Measurements from ENCODE around the gene NEU3. TPM values are rescaled to one million over a fixed set of nuclear protein-coding genes. Genes with fewer than 3 reads are reported as not detected.

The NEU3 gene
- total RNA-seq, 1 experiment from 2014 or later = 12.5 TPM

DNA sequence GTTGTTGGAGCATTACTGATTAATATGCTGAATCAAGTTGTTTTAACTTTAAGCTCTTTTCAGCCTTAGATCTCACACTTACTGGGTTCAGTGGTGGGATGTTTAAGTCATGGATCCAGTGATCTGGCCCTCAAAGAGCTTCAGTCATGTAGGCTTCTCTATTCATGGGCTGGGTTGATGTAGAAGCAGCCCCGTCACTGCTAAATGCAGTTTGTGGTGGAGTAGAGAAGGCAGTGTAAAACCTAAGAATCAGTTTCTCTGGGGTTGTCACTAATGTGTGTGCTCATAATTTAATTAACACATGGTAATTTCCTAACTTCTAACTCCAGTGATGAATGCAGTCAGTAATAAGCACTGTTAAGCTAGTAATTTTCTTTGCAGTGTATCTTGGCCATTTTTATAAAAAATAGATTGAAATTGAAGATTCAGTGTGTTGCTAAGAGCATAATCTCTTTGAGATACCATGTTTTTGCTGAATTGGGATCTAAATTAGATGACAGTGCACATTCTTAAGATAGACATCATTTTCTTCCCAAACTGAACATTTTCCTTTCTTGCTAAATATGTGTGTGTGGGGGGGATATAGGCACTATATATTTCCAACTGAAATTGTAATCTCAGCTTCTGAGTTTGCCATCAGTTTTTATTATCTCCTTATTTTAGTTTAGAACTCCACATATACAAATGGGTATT is 30.6 kb upstream of the NEU3 start:
- peaks cover 11% of the 10 kb centered on the region; the same call in 1 of the 2 replicates for H4K20me1 ChIP-seq (ENCODE audit: insufficient read depth)
- no peaks in the 10 kb centered on the region for H3K27me3 ChIP-seq (ENCODE audit: insufficient read depth, low read length)
- H3K4me3 ChIP-seq (replicated peaks in 1 of 2; ENCODE audit: low read depth in 1 of 2, low read length in 2 of 2) = no peak overlapping the region
- RAD21 ChIA-PET (ENCODE audit: low non-redundant PET in 1 of 2, low total read pairs in 2 of 2, uncharacterized antibody in 2 of 2, unreplicated experiment in 2 of 2) = no interaction called here
- H3K4me2 ChIP-seq (ENCODE audit: low read length) = no peak overlapping the region
- ATAC-seq (no peak), DNase-seq (ENCODE audit: low read depth, low spot score) (no peak)
- H3K9ac ChIP-seq (ENCODE audit: low read length) = no peak overlapping the region
- no peak overlapping the region for H2AFZ ChIP-seq (ENCODE audit: low read depth, low read length, poor library complexity, severe bottlenecking)
- H3K36me3 ChIP-seq (ENCODE audit: control insufficient read depth in 1 of 2, insufficient read depth in 2 of 2, low read length in 2 of 2) = peaks cover 0 to 9% of the 10 kb centered on the region in 2 experiments; a peak in 2 of 4 replicates
- TF ChIP-seq POLR2AphosphoS5 (IDR thresholded peaks at IDR 0.05; ENCODE audit: low read depth, low read length) (no peak), RAD21 (IDR thresholded peaks at IDR 0.05; ENCODE audit: low read depth) (no peak), POLR2A (IDR thresholded peaks at IDR 0.05; ENCODE audit: borderline replicate concordance, extremely low read depth, insufficient read depth, insufficient read length) (no peak), TCF7L2 (IDR thresholded peaks at IDR 0.05; ENCODE audit: borderline replicate concordance, extremely low read depth, insufficient read depth, insufficient read length) (no peak), SRF (IDR thresholded peaks at IDR 0.05; ENCODE audit: low read depth) (no peak), ELF1 (IDR thresholded peaks at IDR 0.05; ENCODE audit: borderline replicate concordance, low read depth) (no peak), EGR1 (IDR thresholded peaks at IDR 0.05; ENCODE audit: low read depth) (no peak), SIN3A (IDR thresholded peaks at IDR 0.05; ENCODE audit: low read depth) (no peak), CBX3 (IDR thresholded peaks at IDR 0.05; ENCODE audit: low read depth) (no peak)
- TF ChIP-seq, protein P1, sequence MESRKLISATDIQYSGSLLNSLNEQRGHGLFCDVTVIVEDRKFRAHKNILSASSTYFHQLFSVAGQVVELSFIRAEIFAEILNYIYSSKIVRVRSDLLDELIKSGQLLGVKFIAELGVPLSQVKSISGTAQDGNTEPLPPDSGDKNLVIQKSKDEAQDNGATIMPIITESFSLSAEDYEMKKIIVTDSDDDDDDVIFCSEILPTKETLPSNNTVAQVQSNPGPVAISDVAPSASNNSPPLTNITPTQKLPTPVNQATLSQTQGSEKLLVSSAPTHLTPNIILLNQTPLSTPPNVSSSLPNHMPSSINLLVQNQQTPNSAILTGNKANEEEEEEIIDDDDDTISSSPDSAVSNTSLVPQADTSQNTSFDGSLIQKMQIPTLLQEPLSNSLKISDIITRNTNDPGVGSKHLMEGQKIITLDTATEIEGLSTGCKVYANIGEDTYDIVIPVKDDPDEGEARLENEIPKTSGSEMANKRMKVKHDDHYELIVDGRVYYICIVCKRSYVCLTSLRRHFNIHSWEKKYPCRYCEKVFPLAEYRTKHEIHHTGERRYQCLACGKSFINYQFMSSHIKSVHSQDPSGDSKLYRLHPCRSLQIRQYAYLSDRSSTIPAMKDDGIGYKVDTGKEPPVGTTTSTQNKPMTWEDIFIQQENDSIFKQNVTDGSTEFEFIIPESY (IDR thresholded peaks at IDR 0.05; ENCODE audit: extremely low read depth, insufficient replicate concordance, low read length) = no peak
- TF ChIP-seq, protein P2, sequence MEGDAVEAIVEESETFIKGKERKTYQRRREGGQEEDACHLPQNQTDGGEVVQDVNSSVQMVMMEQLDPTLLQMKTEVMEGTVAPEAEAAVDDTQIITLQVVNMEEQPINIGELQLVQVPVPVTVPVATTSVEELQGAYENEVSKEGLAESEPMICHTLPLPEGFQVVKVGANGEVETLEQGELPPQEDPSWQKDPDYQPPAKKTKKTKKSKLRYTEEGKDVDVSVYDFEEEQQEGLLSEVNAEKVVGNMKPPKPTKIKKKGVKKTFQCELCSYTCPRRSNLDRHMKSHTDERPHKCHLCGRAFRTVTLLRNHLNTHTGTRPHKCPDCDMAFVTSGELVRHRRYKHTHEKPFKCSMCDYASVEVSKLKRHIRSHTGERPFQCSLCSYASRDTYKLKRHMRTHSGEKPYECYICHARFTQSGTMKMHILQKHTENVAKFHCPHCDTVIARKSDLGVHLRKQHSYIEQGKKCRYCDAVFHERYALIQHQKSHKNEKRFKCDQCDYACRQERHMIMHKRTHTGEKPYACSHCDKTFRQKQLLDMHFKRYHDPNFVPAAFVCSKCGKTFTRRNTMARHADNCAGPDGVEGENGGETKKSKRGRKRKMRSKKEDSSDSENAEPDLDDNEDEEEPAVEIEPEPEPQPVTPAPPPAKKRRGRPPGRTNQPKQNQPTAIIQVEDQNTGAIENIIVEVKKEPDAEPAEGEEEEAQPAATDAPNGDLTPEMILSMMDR (IDR thresholded peaks at IDR 0.05 in 2 of 3, conservative IDR thresholded peaks at IDR 0.05 in 1 of 3; ENCODE audit: borderline replicate concordance in 1 of 3, insufficient read depth in 1 of 3, low read depth in 2 of 3, low read length in 2 of 3) = no peak
- TF ChIP-seq, protein P3, sequence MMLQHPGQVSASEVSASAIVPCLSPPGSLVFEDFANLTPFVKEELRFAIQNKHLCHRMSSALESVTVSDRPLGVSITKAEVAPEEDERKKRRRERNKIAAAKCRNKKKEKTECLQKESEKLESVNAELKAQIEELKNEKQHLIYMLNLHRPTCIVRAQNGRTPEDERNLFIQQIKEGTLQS (IDR thresholded peaks at IDR 0.05) = no peak
- TF ChIP-seq, protein P4, sequence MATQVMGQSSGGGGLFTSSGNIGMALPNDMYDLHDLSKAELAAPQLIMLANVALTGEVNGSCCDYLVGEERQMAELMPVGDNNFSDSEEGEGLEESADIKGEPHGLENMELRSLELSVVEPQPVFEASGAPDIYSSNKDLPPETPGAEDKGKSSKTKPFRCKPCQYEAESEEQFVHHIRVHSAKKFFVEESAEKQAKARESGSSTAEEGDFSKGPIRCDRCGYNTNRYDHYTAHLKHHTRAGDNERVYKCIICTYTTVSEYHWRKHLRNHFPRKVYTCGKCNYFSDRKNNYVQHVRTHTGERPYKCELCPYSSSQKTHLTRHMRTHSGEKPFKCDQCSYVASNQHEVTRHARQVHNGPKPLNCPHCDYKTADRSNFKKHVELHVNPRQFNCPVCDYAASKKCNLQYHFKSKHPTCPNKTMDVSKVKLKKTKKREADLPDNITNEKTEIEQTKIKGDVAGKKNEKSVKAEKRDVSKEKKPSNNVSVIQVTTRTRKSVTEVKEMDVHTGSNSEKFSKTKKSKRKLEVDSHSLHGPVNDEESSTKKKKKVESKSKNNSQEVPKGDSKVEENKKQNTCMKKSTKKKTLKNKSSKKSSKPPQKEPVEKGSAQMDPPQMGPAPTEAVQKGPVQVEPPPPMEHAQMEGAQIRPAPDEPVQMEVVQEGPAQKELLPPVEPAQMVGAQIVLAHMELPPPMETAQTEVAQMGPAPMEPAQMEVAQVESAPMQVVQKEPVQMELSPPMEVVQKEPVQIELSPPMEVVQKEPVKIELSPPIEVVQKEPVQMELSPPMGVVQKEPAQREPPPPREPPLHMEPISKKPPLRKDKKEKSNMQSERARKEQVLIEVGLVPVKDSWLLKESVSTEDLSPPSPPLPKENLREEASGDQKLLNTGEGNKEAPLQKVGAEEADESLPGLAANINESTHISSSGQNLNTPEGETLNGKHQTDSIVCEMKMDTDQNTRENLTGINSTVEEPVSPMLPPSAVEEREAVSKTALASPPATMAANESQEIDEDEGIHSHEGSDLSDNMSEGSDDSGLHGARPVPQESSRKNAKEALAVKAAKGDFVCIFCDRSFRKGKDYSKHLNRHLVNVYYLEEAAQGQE (IDR thresholded peaks at IDR 0.05; ENCODE audit: low read depth) = no peak
- TF ChIP-seq, protein P5, sequence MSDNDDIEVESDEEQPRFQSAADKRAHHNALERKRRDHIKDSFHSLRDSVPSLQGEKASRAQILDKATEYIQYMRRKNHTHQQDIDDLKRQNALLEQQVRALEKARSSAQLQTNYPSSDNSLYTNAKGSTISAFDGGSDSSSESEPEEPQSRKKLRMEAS (IDR thresholded peaks at IDR 0.05) = no peak
- POLR2A ChIA-PET = no interaction called here
- H3K9me2 ChIP-seq (ENCODE audit: insufficient read depth) = 0 out of 2 replicates have a peak, but pooled peaks cover 3% of the 10 kb centered on the region
- H3K27ac ChIP-seq (ENCODE audit: low read depth, low read length) = no peak overlapping the region
- BruUV-seq (replicated peaks) = no TSS peak
- 0 out of 4 replicates have a peak, but pooled peaks cover 0 to 4% of the 10 kb centered on the region in 2 experiments for H3K9me3 ChIP-seq (ENCODE audit: control insufficient read depth in 1 of 2, insufficient read depth in 1 of 2, low read depth in 1 of 2, low read length in 2 of 2)
- CTCF ChIA-PET = no interaction called here
- peaks cover 99% of the 10 kb centered on the region for H3K79me2 ChIP-seq (ENCODE audit: insufficient read depth, low read length)
- intact Hi-C loops (cut with micrococcal nuclease) = no loop called here
- no peaks in the 10 kb centered on the region for H3K4me1 ChIP-seq (ENCODE audit: control insufficient read depth in 1 of 2, insufficient read depth in 2 of 2, low read length in 2 of 2)
